ENCODE measurements around the gene SLC30A7.

GRCh38 chr1:101025657-101026429 is 130.0 kb downstream of the SLC30A7 start, which contains the start of gene DPH5:
- TF ChIP-seq CTCF (conservative IDR thresholded peaks at IDR 0.05; ENCODE audit: low read depth, low read length) (no peak), EZH2 (IDR thresholded peaks at IDR 0.05; ENCODE audit: borderline replicate concordance, low read depth, low read length, poor library complexity, severe bottlenecking) (no peak)
